Esophagus squamous epithelium (tissue), 5 donors: ENCODE data around the gene NHSL2. TPM values are rescaled to one million over a fixed set of nuclear protein-coding genes. Genes with fewer than 3 reads are reported as not detected.

Experiments
- DNase-seq: peaks from one replicate; lab custom pipeline; 2025; lab: John Stamatoyannopoulos, UW
- H3K27ac ChIP-seq, 4 donors: fragments of 200-600 bp; sonication (generic); one replicate each; pipeline ENCODE4 v1.5.1; 2016 to 2019; ENCODE audit warnings: mild to moderate bottlenecking in 1 of 4
- H3K27me3 ChIP-seq, 4 donors: fragments of 200-600 bp; sonication (generic); 1 replicate in 3 of 4; 2 replicates in 1 of 4; pipeline versions ENCODE4 v1.5.1 to v1.6.0; 2017 to 2021; ENCODE audit warnings: antibody characterized with exemption in 1 of 4
- H3K36me3 ChIP-seq, 3 donors: fragments of 200-600 bp; sonication (generic); one replicate each; pipeline ENCODE4 v1.5.1; 2016 to 2019
- H3K4me1 ChIP-seq, 3 donors: fragments of 200-600 bp; sonication (generic); one replicate each; pipeline ENCODE4 v1.5.1; 2017 to 2019
- H3K4me3 ChIP-seq, 4 donors: fragments of 200-600 bp; sonication (generic); 1 replicate in 3 of 4; 2 replicates in 1 of 4; pipeline ENCODE4 v1.5.1; 2016 to 2019; ENCODE audit warnings: mild to moderate bottlenecking in 2 of 4, moderate library complexity in 1 of 4
- H3K9me3 ChIP-seq, 3 donors: fragments of 200-600 bp; sonication (generic); one replicate each; pipeline ENCODE4 v1.5.1; 2016 to 2019
- CTCF ChIP-seq, 6 experiments: fragments of 450-650 bp in 4 of 6; fragments of 200-600 bp in 2 of 6; sonication (generic) in 2 of 6; IDR thresholded peaks; one replicate each; pipeline ENCODE4 v1.5.1; 2016 to 2019; ENCODE audit warnings: antibody characterized with exemption in 6 of 6, mild to moderate bottlenecking in 4 of 6, moderate library complexity in 4 of 6
- POLR2A ChIP-seq, 4 donors: fragments of 450-650 bp; IDR thresholded peaks; one replicate each; pipeline ENCODE4 v1.6.1; 2017; ENCODE audit warnings: antibody characterized with exemption in 4 of 4, mild to moderate bottlenecking in 4 of 4, moderate library complexity in 3 of 4
- WGBS, 2 donors: methylation state at CpG; one replicate each; pipeline ENCODE4 v1.1.5; 2018; 5-methylcytosine and 5-hydroxymethylcytosine counted together
- intact Hi-C: fragments of 100-400 bp; cut with DNase I; formaldehyde crosslinking; loops from one replicate; pipeline ENCODE4 v1.15.0; 2022
- total RNA-seq, 4 donors: library from RNA; depleted of rRNA; stranded (reverse); fragments of >200 nt; gene quantifications; one replicate each; pipeline ENCODE4 v1.1.0, GENCODE V29; 2016
- donor health status: DM: yes; HTN: yes; CAD: no.

NHSL2 gene
- total RNA-seq, 4 donors from 2014 or later = 0.23 to 7.1 (median 1.6) TPM

GRCh38 chrX:71912156-71912555, 1.5 kb downstream of the NHSL2 start:
- intact Hi-C loops = no loop called here
- no peak for DNase-seq
- Histone ChIP-seq H3K36me3 (no peaks in the 10 kb centered on the region), H3K27me3 (peaks cover 0 to 56% (median 6%) of the 10 kb centered on the region in 4 donors), H3K4me1 (peaks cover 0 to 19% (median 0%) of the 10 kb centered on the region in 3 donors), H3K9me3 (no peaks in the 10 kb centered on the region), H3K27ac (no peak overlapping the region), H3K4me3 (peak overlapping the region in 2 of 4 donors; percentile 48 to 61)
- no peak for TF ChIP-seq POLR2A (IDR thresholded peaks at IDR 0.05)
- WGBS, 2 donors = 59% methylated on average over 6 of the region's 7 CpGs; no CpG with 5 or more reads in 1 of the 2 donors

- Histone ChIP-seq H3K4me3 (no peak overlapping the region), H3K9me3 (no peaks in the 10 kb centered on the region), H3K27me3 (peaks cover 0 to 52% (median 6%) of the 10 kb centered on the region in 4 donors), H3K27ac (no peak overlapping the region), H3K4me1 (peaks cover 0 to 19% (median 0%) of the 10 kb centered on the region in 3 donors), H3K36me3 (no peaks in the 10 kb centered on the region)
- intact Hi-C loops = no loop called here
- no peak for TF ChIP-seq POLR2A (IDR thresholded peaks at IDR 0.05)
- TF ChIP-seq CTCF (IDR thresholded peaks at IDR 0.05) = no peak
- DNase-seq = no peak
- WGBS, 2 donors = 78 to 81% methylated on average over 3 to 5 of the region's 6 CpGs
These were observed 2.7 kb downstream of the NHSL2 start for GRCh38 chrX:71913156-71913950.

GRCh38 chrX:71917621-71918343, 7.1 kb downstream of the NHSL2 start:
- H3K4me3 ChIP-seq = no peak overlapping the region
- TF ChIP-seq POLR2A (IDR thresholded peaks at IDR 0.05) = no peak
- TF ChIP-seq CTCF (IDR thresholded peaks at IDR 0.05) = no peak
- WGBS, 2 donors = 54 to 68% methylated on average over 5 to 8 of the region's 9 CpGs

GRCh38 chrX:71919431-71919830, 8.8 kb downstream of the NHSL2 start:
- 65% methylated on average over 5 of the region's 5 CpGs; no CpG with 5 or more reads in 1 of the 2 donors for WGBS, 2 donors
- H3K27ac ChIP-seq = no peak overlapping the region
- H3K9me3 ChIP-seq = no peaks in the 10 kb centered on the region
- no peak for DNase-seq
- no peak overlapping the region for H3K4me3 ChIP-seq
- no peaks in the 10 kb centered on the region for H3K4me1 ChIP-seq
- TF ChIP-seq POLR2A (IDR thresholded peaks at IDR 0.05) = no peak
- no peaks in the 10 kb centered on the region for H3K36me3 ChIP-seq
- intact Hi-C loops = no loop called here
- no peaks in the 10 kb centered on the region for H3K27me3 ChIP-seq

More at GRCh38 chrX:71917621-71918343, 7.1 kb downstream of the NHSL2 start:
- no peak for DNase-seq
- intact Hi-C loops = no loop called here
- no peaks in the 10 kb centered on the region for H3K36me3 ChIP-seq
- H3K9me3 ChIP-seq = no peaks in the 10 kb centered on the region
- H3K27me3 ChIP-seq = peaks cover 0 to 8% (median 0%) of the 10 kb centered on the region in 4 donors
- H3K27ac ChIP-seq = no peak overlapping the region
- H3K4me1 ChIP-seq = no peaks in the 10 kb centered on the region

GRCh38 chrX:71919886-71920285, 9.2 kb downstream of the NHSL2 start:
- no peak overlapping the region for H3K4me3 ChIP-seq
- WGBS, 2 donors = 70 to 94% methylated on average over 2 to 4 of the region's 4 CpGs
- H3K9me3 ChIP-seq = no peaks in the 10 kb centered on the region
- no peak overlapping the region for H3K27ac ChIP-seq
- DNase-seq = no peak
- no peaks in the 10 kb centered on the region for H3K27me3 ChIP-seq
- TF ChIP-seq CTCF (IDR thresholded peaks at IDR 0.05) (no peak), POLR2A (IDR thresholded peaks at IDR 0.05) (no peak)
- H3K4me1 ChIP-seq = no peaks in the 10 kb centered on the region
- no peaks in the 10 kb centered on the region for H3K36me3 ChIP-seq
- intact Hi-C loops = no loop called here

- Histone ChIP-seq H3K36me3 (no peaks in the 10 kb centered on the region), H3K4me3 (no peak overlapping the region), H3K9me3 (no peaks in the 10 kb centered on the region), H3K27ac (no peak overlapping the region), H3K27me3 (no peaks in the 10 kb centered on the region), H3K4me1 (no peaks in the 10 kb centered on the region)
- 63 to 75% methylated on average over 1 of the region's 1 CpG for WGBS, 2 donors
- intact Hi-C loops = no loop called here
- no peak for TF ChIP-seq POLR2A (IDR thresholded peaks at IDR 0.05)
- no peak for TF ChIP-seq CTCF (IDR thresholded peaks at IDR 0.05)
- no peak for DNase-seq
These were observed 12.0 kb downstream of the NHSL2 start for GRCh38 chrX:71922686-71923085.
